ENCODE results near the gene ZNF81.
"Not testable (repeated sequence)": the region's sequence is repeated elsewhere in the genome, so short reads cannot be mapped to it uniquely, and the experiment has no call there.

DNA sequence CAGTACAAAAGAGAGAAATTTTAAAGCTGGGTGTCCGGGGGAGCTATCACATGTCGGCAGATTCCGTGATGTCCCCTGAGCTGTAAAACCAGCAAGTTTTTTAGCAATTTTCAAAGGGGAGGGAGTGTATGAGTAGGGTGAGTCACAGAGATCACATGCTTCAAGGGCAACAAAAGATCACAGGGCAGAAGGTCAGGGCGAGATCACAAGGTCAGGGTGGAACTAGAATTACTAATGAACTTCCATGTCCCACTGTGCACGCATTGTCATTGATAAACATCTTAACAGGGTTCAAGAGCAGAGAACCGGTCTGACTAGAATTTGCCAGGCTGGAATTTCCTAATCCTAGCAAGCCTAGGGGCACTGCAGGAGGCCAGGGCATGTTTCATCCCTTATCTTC lies 125.1 kb downstream of the ZNF81 start:
- TF ChIP-seq, protein P1, sequence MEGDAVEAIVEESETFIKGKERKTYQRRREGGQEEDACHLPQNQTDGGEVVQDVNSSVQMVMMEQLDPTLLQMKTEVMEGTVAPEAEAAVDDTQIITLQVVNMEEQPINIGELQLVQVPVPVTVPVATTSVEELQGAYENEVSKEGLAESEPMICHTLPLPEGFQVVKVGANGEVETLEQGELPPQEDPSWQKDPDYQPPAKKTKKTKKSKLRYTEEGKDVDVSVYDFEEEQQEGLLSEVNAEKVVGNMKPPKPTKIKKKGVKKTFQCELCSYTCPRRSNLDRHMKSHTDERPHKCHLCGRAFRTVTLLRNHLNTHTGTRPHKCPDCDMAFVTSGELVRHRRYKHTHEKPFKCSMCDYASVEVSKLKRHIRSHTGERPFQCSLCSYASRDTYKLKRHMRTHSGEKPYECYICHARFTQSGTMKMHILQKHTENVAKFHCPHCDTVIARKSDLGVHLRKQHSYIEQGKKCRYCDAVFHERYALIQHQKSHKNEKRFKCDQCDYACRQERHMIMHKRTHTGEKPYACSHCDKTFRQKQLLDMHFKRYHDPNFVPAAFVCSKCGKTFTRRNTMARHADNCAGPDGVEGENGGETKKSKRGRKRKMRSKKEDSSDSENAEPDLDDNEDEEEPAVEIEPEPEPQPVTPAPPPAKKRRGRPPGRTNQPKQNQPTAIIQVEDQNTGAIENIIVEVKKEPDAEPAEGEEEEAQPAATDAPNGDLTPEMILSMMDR (conservative IDR thresholded peaks at IDR 0.05 in 1 of 2, IDR thresholded peaks at IDR 0.05 in 1 of 2; ENCODE audit: extremely low read depth in 1 of 2, insufficient read depth in 1 of 2, low read depth in 1 of 2, low read length in 2 of 2) = not testable (repeated sequence)
- TF ChIP-seq EZH2 (IDR thresholded peaks at IDR 0.05; ENCODE audit: borderline replicate concordance, low read length) = not testable (repeated sequence)

All from mammary epithelial cell (primary cell).